Keratinocyte (primary cell): Measurements from ENCODE around the gene AGAP1. TPM values are rescaled to one million over a fixed set of nuclear protein-coding genes. Genes with fewer than 3 reads are reported as not detected.

ENCODE experiments used
- DNase-seq: peaks from one replicate; pipeline ENCODE4 v3.0.0-alpha.2; 2011; ENCODE audit warnings: low read depth, missing footprints, low spot score
- FAIRE-seq: peaks from 2 replicates; lab custom pipeline; 2011; peaks lifted over from hg19 to GRCh38; lab: Jason Lieb, UNC
- H2AFZ ChIP-seq: 2 replicates; pipeline ENCODE4 v1.6.0; 2012; ENCODE audit warnings: low read length, control low read depth, inconsistent platforms; ENCODE audit not compliant: control insufficient read depth
- H3K27ac ChIP-seq: 2 replicates; pipeline ENCODE4 v1.5.1; 2011; ENCODE audit warnings: low read length; ENCODE audit not compliant: control insufficient read depth, insufficient read depth
- H3K27me3 ChIP-seq: 3 replicates; pipeline ENCODE4 v1.6.0; 2011; ENCODE audit warnings: low read length; ENCODE audit not compliant: control insufficient read depth, insufficient read depth; ENCODE audit errors: extremely low read depth
- H3K36me3 ChIP-seq, 2 experiments: 2 replicates in 1 of 2; 3 replicates in 1 of 2; pipeline ENCODE4 v1.5.1; 2011; ENCODE audit warnings: low read length in 2 of 2, mild to moderate bottlenecking in 1 of 2; ENCODE audit not compliant: control insufficient read depth in 2 of 2, insufficient read depth in 2 of 2; ENCODE audit errors: extremely low read depth in 1 of 2
- H3K4me1 ChIP-seq: 3 replicates; pipeline ENCODE4 v1.5.1; 2011; ENCODE audit warnings: low read length; ENCODE audit not compliant: control insufficient read depth, insufficient read depth; ENCODE audit errors: extremely low read depth
- H3K4me2 ChIP-seq: 3 replicates; pipeline ENCODE4 v1.6.0; 2011; ENCODE audit warnings: low read depth, low read length; ENCODE audit not compliant: control insufficient read depth, insufficient read depth; ENCODE audit errors: extremely low read depth
- H3K4me3 ChIP-seq, 3 experiments: fragments of 200-600 bp in 1 of 3; sonication (generic) in 1 of 3; 2 replicates in 2 of 3; 3 replicates in 1 of 3; pipeline ENCODE4 v1.5.1; 2011 to 2016; ENCODE audit warnings: low read length in 3 of 3, mild to moderate bottlenecking in 3 of 3, control low read depth in 2 of 3, inconsistent platforms in 1 of 3, low read depth in 1 of 3, mixed read lengths in 1 of 3, mixed run types in 1 of 3, moderate library complexity in 1 of 3; ENCODE audit not compliant: control insufficient read depth in 2 of 3, insufficient read depth in 2 of 3; ENCODE audit errors: extremely low read depth in 1 of 3
- H3K79me2 ChIP-seq: 2 replicates; pipeline ENCODE4 v1.6.0; 2012; ENCODE audit warnings: low read length; ENCODE audit not compliant: control insufficient read depth, insufficient read depth
- H3K9ac ChIP-seq: 3 replicates; pipeline ENCODE4 v1.6.0; 2011; ENCODE audit warnings: low read length; ENCODE audit not compliant: control insufficient read depth, insufficient read depth; ENCODE audit errors: extremely low read depth
- H3K9me1 ChIP-seq: 3 replicates; pipeline ENCODE4 v1.6.0; 2011; ENCODE audit warnings: low read length; ENCODE audit not compliant: control insufficient read depth, insufficient read depth; ENCODE audit errors: extremely low read depth
- H3K9me3 ChIP-seq: 2 replicates; pipeline ENCODE4 v1.5.1; 2012; ENCODE audit warnings: low read depth, low read length; ENCODE audit not compliant: control insufficient read depth
- H4K20me1 ChIP-seq: 3 replicates; pipeline ENCODE4 v1.6.0; 2011; ENCODE audit warnings: low read length; ENCODE audit not compliant: control insufficient read depth, insufficient read depth; ENCODE audit errors: extremely low read depth
- EZH2 ChIP-seq: IDR thresholded peaks from one replicate; pipeline ENCODE4 v1.6.1; 2012; ENCODE audit warnings: inconsistent platforms, mild to moderate bottlenecking, low read length, moderate library complexity
- dilution Hi-C: fragments of 300-500 bp; cut with MboI; formaldehyde crosslinking; loops from one replicate; pipeline ENCODE4 v1.7.0; 2020; ENCODE audit warnings: low sequenced_read_pairs; ENCODE audit not compliant: extremely low pct_ligation_motif_present
- polyA plus RNA-seq, 5 experiments: library from polyadenylated mRNA; depleted of rRNA in 3 of 5; stranded (reverse) in 3 of 5; stranded (forward) in 1 of 5; unstranded in 1 of 5; fragments of >200 nt; gene quantifications; 1 replicate in 1 of 5; 2 replicates in 3 of 5; 3 replicates in 1 of 5; pipeline versions ENCODE4 v1.2.1 to v1.2.3, GENCODE V29; 2011 to 2012; ENCODE audit warnings: missing spikeins in 2 of 5, low read depth in 1 of 5, low replicate concordance in 1 of 5
- TF ChIP-seq, protein P1 (sequence below), 3 experiments: IDR thresholded peaks in 1 of 3; conservative IDR thresholded peaks in 1 of 3; optimal IDR thresholded peaks in 1 of 3; 2 replicates in 2 of 3; 3 replicates in 1 of 3; pipeline versions ENCODE3 to v1.5.1; 2011; ENCODE audit warnings: low read length in 3 of 3, mild to moderate bottlenecking in 3 of 3, moderate library complexity in 2 of 3, control low read depth in 1 of 3, inconsistent platforms in 1 of 3; ENCODE audit not compliant: insufficient read depth in 2 of 3; ENCODE audit errors: extremely low read depth in 1 of 3

AGAP1 gene
- polyA plus RNA-seq, 1 donor (not counting 4 experiments of a cell fraction or from before 2014, with no cell fraction given) = 12.6 TPM

DNA sequence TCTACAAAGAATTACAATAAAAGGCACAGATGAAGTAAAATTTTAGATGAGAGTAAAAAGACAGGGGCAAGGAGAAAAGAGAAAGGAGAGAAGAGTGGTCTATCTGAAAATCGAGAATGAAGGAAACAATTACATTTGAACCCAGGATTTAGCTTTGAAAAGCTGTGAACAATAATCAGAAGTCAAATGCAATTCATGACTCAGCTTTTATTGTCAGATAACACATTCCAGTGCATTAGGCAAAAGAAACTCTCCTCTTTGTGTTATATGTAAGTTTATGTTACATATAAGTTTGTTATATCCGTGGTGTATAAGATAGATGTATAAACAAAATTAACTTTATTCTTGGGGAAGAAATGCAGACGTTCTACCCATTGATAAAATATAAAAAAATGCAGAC, 389.8 kb downstream of the AGAP1 start:
- no peak overlapping the region for H3K4me3 ChIP-seq
- no peaks in the 10 kb centered on the region for H3K9me1 ChIP-seq
- no peaks in the 10 kb centered on the region for H3K36me3 ChIP-seq
- H3K9ac ChIP-seq = no peak overlapping the region
- H3K4me2 ChIP-seq = no peak overlapping the region
- no peaks in the 10 kb centered on the region for H3K9me3 ChIP-seq
- H3K79me2 ChIP-seq = no peaks in the 10 kb centered on the region
- no peaks in the 10 kb centered on the region for H4K20me1 ChIP-seq
- H3K27me3 ChIP-seq = no peaks in the 10 kb centered on the region
- dilution Hi-C loops = no loop called here
- no peak for DNase-seq
- no peaks in the 10 kb centered on the region for H3K4me1 ChIP-seq
- TF ChIP-seq EZH2 = no peak
- TF ChIP-seq, protein P1, sequence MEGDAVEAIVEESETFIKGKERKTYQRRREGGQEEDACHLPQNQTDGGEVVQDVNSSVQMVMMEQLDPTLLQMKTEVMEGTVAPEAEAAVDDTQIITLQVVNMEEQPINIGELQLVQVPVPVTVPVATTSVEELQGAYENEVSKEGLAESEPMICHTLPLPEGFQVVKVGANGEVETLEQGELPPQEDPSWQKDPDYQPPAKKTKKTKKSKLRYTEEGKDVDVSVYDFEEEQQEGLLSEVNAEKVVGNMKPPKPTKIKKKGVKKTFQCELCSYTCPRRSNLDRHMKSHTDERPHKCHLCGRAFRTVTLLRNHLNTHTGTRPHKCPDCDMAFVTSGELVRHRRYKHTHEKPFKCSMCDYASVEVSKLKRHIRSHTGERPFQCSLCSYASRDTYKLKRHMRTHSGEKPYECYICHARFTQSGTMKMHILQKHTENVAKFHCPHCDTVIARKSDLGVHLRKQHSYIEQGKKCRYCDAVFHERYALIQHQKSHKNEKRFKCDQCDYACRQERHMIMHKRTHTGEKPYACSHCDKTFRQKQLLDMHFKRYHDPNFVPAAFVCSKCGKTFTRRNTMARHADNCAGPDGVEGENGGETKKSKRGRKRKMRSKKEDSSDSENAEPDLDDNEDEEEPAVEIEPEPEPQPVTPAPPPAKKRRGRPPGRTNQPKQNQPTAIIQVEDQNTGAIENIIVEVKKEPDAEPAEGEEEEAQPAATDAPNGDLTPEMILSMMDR (optimal IDR thresholded peaks at IDR 0.05 in 1 of 3, IDR thresholded peaks at IDR 0.05 in 1 of 3, conservative IDR thresholded peaks at IDR 0.05 in 1 of 3; ENCODE audit: extremely low read depth in 1 of 3, insufficient read depth in 2 of 3, low read length in 3 of 3) = no peak
- H3K27ac ChIP-seq = no peak overlapping the region
- FAIRE-seq = no peak
- H2AFZ ChIP-seq = no peak overlapping the region

- no peaks in the 10 kb centered on the region for H3K27me3 ChIP-seq
- no peak overlapping the region for H3K4me3 ChIP-seq
- H3K9me3 ChIP-seq = no peaks in the 10 kb centered on the region
- no peak overlapping the region for H3K27ac ChIP-seq
- H3K79me2 ChIP-seq = no peaks in the 10 kb centered on the region
- DNase-seq (no peak), FAIRE-seq (no peak)
- no peak overlapping the region for H2AFZ ChIP-seq
- H3K36me3 ChIP-seq = peaks cover 0 to 4% of the 10 kb centered on the region in 2 experiments
- no peaks in the 10 kb centered on the region for H3K4me1 ChIP-seq
- no peaks in the 10 kb centered on the region for H3K9me1 ChIP-seq
- H3K9ac ChIP-seq = no peak overlapping the region
- no peak overlapping the region for H3K4me2 ChIP-seq
- dilution Hi-C loops = no loop called here
- no peak for TF ChIP-seq EZH2
- TF ChIP-seq, protein P1 (optimal IDR thresholded peaks at IDR 0.05 in 1 of 3, IDR thresholded peaks at IDR 0.05 in 1 of 3, conservative IDR thresholded peaks at IDR 0.05 in 1 of 3; ENCODE audit: extremely low read depth in 1 of 3, insufficient read depth in 2 of 3, low read length in 3 of 3) = no peak
- no peaks in the 10 kb centered on the region for H4K20me1 ChIP-seq
Measured at GRCh38 chr2:235889302-235889630, 395.4 kb downstream of the AGAP1 start.
